Fibroblast of the aortic adventitia (primary cell): ENCODE results near the gene USP36. TPM values are rescaled to one million over a fixed set of nuclear protein-coding genes. Genes with fewer than 3 reads are reported as not detected.

Source experiments
- DNase-seq: peaks from one replicate; pipeline ENCODE4 v3.0.0-alpha.2; 2010; ENCODE audit warnings: low read depth
- H3K4me3 ChIP-seq: 2 replicates; pipeline ENCODE4 v1.5.1; 2011; ENCODE audit warnings: low read depth, mild to moderate bottlenecking, control low read depth, low read length, moderate library complexity
- total RNA-seq: library from RNA; depleted of rRNA; stranded (reverse); fragments of >200 nt; gene quantifications from 2 replicates; pipeline ENCODE4 v1.2.3, GENCODE V29; 2012; ENCODE audit warnings: low replicate concordance
- TF ChIP-seq, protein P1 (sequence below): IDR thresholded peaks from 2 replicates; pipeline ENCODE4 v1.5.1; 2011; ENCODE audit warnings: mild to moderate bottlenecking, low read length, control low read depth, inconsistent platforms; ENCODE audit not compliant: insufficient read depth

The USP36 gene
- total RNA-seq, 1 donor = 36.7 TPM

DNA sequence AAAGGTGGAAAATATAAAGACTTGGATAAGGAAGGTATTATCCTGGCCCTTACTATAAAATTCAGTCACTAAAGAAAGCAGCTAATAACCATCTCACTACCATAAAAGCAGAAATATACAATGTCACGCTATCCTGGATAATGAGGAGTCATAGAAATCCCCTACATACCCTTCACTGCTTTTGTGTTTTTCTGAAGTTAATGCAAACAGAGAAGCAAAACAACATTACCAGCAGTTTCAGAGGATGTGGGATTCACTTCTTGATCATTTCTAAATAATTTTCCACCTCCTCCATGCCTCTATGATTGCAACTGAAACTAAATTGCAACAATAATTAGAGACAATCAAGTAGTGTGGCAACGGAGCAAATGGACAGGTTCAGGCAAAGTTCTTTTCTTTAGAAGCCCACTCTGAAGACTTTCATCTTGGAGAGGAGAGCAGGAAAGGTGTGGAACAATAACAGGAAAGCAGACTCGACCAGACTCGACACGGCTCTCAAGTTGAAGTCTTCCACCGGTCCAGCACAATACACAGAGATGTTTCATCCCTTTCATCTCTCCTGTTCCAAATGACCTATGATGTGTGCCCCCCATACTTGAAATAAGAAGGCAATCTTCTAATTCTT lies 68.7 kb downstream of the USP36 start:
- DNase-seq = no peak
- H3K4me3 ChIP-seq = no peak overlapping the region
- TF ChIP-seq, protein P1, sequence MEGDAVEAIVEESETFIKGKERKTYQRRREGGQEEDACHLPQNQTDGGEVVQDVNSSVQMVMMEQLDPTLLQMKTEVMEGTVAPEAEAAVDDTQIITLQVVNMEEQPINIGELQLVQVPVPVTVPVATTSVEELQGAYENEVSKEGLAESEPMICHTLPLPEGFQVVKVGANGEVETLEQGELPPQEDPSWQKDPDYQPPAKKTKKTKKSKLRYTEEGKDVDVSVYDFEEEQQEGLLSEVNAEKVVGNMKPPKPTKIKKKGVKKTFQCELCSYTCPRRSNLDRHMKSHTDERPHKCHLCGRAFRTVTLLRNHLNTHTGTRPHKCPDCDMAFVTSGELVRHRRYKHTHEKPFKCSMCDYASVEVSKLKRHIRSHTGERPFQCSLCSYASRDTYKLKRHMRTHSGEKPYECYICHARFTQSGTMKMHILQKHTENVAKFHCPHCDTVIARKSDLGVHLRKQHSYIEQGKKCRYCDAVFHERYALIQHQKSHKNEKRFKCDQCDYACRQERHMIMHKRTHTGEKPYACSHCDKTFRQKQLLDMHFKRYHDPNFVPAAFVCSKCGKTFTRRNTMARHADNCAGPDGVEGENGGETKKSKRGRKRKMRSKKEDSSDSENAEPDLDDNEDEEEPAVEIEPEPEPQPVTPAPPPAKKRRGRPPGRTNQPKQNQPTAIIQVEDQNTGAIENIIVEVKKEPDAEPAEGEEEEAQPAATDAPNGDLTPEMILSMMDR = no peak

DNA sequence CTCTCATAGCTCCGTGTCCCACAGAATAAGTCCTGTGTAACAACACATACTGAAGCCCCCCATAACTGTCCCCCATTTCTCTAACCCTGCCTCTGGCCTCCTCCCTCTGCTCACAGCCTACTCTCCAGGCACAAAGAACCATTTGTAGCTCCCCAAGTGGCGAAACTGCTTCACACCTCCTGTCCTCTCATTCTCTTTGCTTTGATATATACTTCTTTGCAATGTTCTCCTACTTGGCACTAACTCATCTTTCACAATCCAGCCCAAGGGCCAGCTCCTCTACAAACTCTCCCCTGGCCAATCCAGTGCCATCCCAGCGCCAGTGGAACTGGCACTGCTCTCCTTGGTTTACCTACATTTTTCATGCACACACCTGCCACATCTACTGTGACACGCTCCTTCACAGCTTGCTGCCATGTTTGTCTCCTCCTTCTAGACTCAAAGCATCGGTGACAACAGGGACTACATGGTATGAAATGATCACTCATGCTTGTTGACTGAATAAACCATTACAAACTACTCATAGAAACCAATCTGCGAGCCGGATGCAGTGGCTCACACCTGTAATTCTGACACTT lies 71.3 kb downstream of the USP36 start:
- no peak for DNase-seq
- H3K4me3 ChIP-seq = no peak overlapping the region
- TF ChIP-seq, protein P1 = no peak

DNA sequence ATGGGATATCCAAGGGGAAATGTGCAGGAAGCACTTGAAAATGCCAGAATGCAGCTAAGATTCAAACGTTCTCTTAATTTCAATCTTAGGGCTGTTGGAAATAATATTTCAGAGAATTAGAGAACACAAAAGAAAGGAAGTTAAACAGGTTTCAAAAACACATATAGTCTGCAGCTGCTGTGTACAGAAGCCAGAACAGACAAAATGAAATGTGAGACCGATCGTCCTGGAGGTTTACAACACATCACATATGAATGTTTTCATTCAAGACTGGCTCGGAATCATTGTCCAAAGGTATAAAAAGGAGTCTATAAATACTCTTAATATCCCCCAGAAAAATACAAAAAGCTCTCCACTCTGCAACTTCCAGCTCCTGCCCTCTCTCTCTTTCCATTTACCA lies 72.8 kb downstream of the USP36 start:
- H3K4me3 ChIP-seq = no peak overlapping the region
- DNase-seq = no peak
- TF ChIP-seq, protein P1 = no peak

DNA sequence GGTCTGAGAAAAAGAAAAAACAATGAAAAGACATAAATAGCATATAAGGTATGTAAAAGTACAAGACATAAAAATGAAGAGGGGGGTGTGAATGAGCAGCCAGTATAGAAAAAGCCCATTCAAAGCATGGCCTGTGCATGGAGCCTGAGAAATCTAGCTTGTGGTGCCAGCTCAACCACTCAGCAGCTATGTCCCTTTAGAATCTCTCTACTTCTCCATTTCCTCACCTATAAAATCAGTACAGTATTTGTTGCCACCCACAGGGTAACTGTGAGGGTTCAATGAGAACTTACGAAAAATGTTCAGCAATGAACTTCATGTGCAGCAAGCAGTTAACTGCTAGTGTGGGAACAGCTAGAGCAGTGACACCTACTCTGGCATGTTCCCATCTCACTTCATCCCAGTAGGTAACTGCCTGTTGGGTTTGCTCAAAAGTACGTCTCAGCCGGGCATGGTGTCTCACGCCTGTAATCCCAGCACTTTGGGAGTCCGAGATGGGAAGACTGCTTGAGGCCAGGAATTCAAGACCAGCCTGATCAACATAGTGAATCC lies 73.8 kb downstream of the USP36 start:
- TF ChIP-seq, protein P1 = no peak
- no peak overlapping the region for H3K4me3 ChIP-seq
- no peak for DNase-seq

DNA sequence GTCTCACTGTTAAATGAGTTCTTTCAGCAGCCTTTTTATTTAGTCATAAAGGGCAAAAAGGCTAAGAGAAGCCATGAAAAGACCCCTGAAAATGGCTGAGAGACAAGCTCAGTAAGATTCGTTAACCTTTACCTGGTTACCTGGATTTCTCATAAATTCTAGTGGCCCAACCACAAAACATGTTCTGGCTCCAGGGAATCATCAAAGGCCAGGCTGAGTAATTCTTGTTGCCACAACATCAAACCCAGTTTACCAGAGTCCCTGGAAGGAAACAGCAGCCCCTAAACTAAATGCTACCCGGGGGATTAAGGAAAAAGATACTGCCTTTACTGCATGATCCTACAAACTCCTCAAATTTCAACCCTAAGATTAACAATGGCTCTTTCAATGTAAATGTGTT lies 74.4 kb downstream of the USP36 start:
- TF ChIP-seq, protein P1 = no peak
- no peak for DNase-seq
- H3K4me3 ChIP-seq = no peak overlapping the region

DNA sequence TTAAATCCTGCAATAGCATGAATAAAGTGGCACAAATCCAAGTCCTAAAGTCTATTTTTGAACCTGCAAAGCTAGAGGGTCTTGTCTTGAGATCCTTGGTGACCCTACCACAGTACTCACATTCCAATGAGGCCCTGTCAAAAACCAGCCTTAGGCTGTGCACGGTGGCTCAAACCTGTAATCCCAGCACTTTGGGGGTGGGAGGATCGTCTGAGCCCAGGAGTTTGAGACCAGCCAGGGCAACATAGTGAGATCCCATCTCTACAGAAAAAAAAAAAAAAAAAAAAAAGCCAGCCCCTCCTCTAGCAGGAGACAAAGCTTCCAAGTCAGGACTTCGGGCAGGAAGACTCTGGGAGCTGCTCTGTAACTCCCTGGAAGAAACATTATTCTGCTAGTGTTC lies 74.8 kb downstream of the USP36 start:
- DNase-seq = no peak
- no peak overlapping the region for H3K4me3 ChIP-seq
- TF ChIP-seq, protein P1 = no peak
